Fibroblast of pulmonary artery (primary cell): Measurements from ENCODE around the gene CLSTN1.
A peak's percentile ranks its signal among the peaks of the same experiment; 100 is the strongest.

ENCODE experiments used
- DNase-seq: peaks from one replicate; pipeline ENCODE4 v3.0.0-alpha.2; 2010; ENCODE audit warnings: low read depth
- H3K4me3 ChIP-seq: replicated peaks from 2 replicates; pipeline ENCODE4 v1.5.1; 2011; ENCODE audit warnings: low read depth, mild to moderate bottlenecking, control low read depth, low read length, moderate library complexity
- TF ChIP-seq, protein P1 (sequence below): IDR thresholded peaks from 2 replicates; pipeline ENCODE4 v1.5.1; 2011; ENCODE audit warnings: mild to moderate bottlenecking, control low read depth, low read length, inconsistent platforms; ENCODE audit errors: missing control alignments

The CLSTN1 gene

DNA sequence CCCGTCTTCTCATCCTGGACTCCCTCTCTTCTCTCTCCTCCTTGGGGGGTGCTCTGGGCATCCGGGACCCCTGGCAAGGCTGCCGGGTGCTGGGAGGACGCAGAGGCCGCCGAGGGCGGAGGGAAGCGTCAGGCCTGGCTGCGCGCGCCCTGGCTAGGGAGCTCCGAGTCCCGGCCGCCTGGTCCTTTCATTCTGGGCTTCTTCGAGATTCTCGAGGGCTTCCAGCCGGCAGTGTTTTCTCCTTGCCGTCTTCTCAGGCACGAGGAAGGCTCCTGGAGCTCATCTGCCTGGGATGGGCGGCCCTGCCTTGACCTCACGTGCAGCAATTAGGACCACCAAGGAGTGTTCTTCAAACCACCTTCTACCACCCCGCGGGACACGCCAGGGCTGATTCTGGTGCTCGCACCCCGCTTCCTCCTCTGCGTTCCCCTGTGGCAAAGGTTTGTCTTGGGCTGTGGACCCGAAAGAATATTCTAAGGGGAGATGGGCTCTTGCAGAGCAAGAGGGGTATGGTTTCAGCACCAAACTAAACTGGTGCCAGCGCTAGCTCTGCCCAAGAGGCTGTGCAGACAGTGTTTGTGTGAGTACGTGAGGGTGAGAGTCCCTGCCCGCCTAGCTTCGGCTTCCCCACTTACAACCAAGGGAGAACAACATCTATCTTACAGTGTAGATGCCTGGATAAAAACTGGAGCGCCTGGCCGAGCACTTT is 135.7 kb downstream of the CLSTN1 start:
- TF ChIP-seq, protein P1, sequence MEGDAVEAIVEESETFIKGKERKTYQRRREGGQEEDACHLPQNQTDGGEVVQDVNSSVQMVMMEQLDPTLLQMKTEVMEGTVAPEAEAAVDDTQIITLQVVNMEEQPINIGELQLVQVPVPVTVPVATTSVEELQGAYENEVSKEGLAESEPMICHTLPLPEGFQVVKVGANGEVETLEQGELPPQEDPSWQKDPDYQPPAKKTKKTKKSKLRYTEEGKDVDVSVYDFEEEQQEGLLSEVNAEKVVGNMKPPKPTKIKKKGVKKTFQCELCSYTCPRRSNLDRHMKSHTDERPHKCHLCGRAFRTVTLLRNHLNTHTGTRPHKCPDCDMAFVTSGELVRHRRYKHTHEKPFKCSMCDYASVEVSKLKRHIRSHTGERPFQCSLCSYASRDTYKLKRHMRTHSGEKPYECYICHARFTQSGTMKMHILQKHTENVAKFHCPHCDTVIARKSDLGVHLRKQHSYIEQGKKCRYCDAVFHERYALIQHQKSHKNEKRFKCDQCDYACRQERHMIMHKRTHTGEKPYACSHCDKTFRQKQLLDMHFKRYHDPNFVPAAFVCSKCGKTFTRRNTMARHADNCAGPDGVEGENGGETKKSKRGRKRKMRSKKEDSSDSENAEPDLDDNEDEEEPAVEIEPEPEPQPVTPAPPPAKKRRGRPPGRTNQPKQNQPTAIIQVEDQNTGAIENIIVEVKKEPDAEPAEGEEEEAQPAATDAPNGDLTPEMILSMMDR = no peak
- peak; percentile 15 for DNase-seq
- peak overlapping the region; percentile 52 for H3K4me3 ChIP-seq

DNA sequence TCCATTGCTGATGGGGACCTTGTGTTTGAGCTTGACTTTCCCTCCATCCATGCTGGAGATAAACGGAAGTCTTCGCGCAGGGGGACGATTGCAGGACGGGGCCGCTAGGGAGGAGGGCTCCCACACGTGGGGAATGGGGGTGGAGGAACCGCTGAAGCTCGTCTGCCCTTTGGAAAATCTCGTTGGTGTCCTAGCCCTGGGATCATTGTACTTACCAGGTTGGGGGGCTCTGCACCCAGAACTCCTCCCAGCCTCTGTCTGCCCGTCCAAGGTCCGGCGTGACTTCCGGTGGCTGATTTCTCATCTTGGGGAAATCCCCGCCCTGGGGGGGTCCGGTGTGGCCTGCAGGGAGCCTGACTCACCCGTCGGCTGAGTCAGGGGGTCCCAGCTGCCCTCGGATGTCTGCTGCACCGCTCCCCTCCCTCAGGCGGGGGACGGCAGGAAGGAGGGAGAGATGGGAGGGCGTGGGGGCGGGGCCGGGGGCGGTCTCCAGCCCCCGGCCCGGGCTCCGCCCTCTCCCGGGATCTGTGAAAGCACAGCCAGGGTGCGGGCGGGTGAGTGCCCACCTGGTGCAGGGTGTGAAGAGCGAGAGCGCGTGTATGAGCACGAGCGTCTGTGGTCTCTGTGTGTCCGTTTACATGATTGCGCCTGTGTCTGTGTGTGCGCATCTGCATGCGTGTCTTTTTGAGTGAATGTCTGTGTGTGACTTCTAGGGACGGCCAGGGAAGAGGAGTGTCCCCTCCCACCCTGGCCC is 136.5 kb downstream of the CLSTN1 start:
- TF ChIP-seq, protein P1 = no peak
- DNase-seq = peak; percentile 42
- peak overlapping the region; percentile 52 for H3K4me3 ChIP-seq

GRCh38 chr1:9684801-9685200 is 139.0 kb downstream of the CLSTN1 start:
- H3K4me3 ChIP-seq = no peak overlapping the region
- DNase-seq = no peak
- TF ChIP-seq, protein P1 = no peak

GRCh38 chr1:9680828-9681227 is 142.9 kb downstream of the CLSTN1 start:
- no peak overlapping the region for H3K4me3 ChIP-seq
- DNase-seq = no peak
- TF ChIP-seq, protein P1 = no peak

- DNase-seq = no peak
- no peak overlapping the region for H3K4me3 ChIP-seq
- TF ChIP-seq, protein P1 = no peak
Measured at GRCh38 chr1:9680091-9680490, 143.7 kb downstream of the CLSTN1 start.
